Measurements from ENCODE around the gene ZFPM1.

GRCh38 chr16:88433632-88434352 lies 19.3 kb upstream of the ZFPM1 start:
- TF ChIP-seq NFIC (IDR thresholded peaks at IDR 0.05; ENCODE audit: borderline replicate concordance) = no peak
- no peak for TF ChIP-seq CTCF (IDR thresholded peaks at IDR 0.05)
- TF ChIP-seq FOXM1 (IDR thresholded peaks at IDR 0.05; ENCODE audit: low read depth) = no peak
- no peak for TF ChIP-seq GABPA (IDR thresholded peaks at IDR 0.05; ENCODE audit: low read depth)
- TF ChIP-seq POLR2AphosphoS5 (IDR thresholded peaks at IDR 0.05; ENCODE audit: low read depth, low read length) = no peak
- no peak for TF ChIP-seq RAD21 (IDR thresholded peaks at IDR 0.05; ENCODE audit: low read length)
- TF ChIP-seq USF1 (IDR thresholded peaks at IDR 0.05; ENCODE audit: borderline replicate concordance, low read depth) = no peak
- no peak for TF ChIP-seq CHD2 (IDR thresholded peaks at IDR 0.05; ENCODE audit: low read length, partially characterized antibody)
- TF ChIP-seq EZH2phosphoT487 (IDR thresholded peaks at IDR 0.05; ENCODE audit: borderline replicate concordance, low read depth) = no peak
- no peak for TF ChIP-seq YY1 (IDR thresholded peaks at IDR 0.05; ENCODE audit: low read depth)

Data from SK-N-SH (cell line).